ENCODE results near the gene KIF16B. TPM values are rescaled to one million over a fixed set of nuclear protein-coding genes. Genes with fewer than 3 reads are reported as not detected.

KIF16B gene
- total and polyA plus RNA-seq, 2 donors (not counting 3 experiments of a cell fraction or from before 2014, with no cell fraction given): 2.9 to 8.8 TPM

GRCh38 chr20:16553684-16554083, 19.6 kb downstream of the KIF16B start:
- TF ChIP-seq GATA2 (IDR thresholded peaks at IDR 0.05; ENCODE audit: insufficient read depth, insufficient read length, low read depth, low read length) (no peak), FOS (IDR thresholded peaks at IDR 0.05; ENCODE audit: borderline replicate concordance, insufficient read depth, low read length) (no peak), JUN (IDR thresholded peaks at IDR 0.05; ENCODE audit: borderline replicate concordance, insufficient read depth, insufficient read length, low read depth) (no peak), CTCF (IDR thresholded peaks at IDR 0.05; ENCODE audit: extremely low read depth in 1 of 2, insufficient read depth in 1 of 2, low read depth in 1 of 2, low read length in 2 of 2) (no peak), POLR2A (IDR thresholded peaks at IDR 0.05; ENCODE audit: low read depth, low read length) (no peak), MAX (IDR thresholded peaks at IDR 0.05; ENCODE audit: insufficient read depth, insufficient read length) (no peak), EZH2 (IDR thresholded peaks at IDR 0.05; ENCODE audit: borderline replicate concordance, low read depth, low read length, severe bottlenecking) (no peak), MYC (IDR thresholded peaks at IDR 0.05; ENCODE audit: low read depth, low read length) (no peak), POLR2AphosphoS5 (IDR thresholded peaks at IDR 0.05; ENCODE audit: insufficient read depth, low read depth, low read length) (no peak)
- no peaks in the 10 kb centered on the region for H3K79me2 ChIP-seq (ENCODE audit: control insufficient read depth, insufficient read depth, low read length)
- H3K4me1 ChIP-seq (ENCODE audit: control insufficient read depth, extremely low read depth, insufficient read depth, low read length): no peaks in the 10 kb centered on the region
- H3K9me3 ChIP-seq (replicated peaks; ENCODE audit: control insufficient read depth, insufficient read depth, low read length): no peaks in the 10 kb centered on the region
- no peak overlapping the region for H3K4me3 ChIP-seq (replicated peaks in 1 of 3; ENCODE audit: insufficient read depth in 1 of 3, low read depth in 1 of 3, low read length in 3 of 3)
- intact Hi-C loops (cut with micrococcal nuclease): no loop called here
- no peak overlapping the region for H3K4me2 ChIP-seq (ENCODE audit: insufficient read depth, low read length)
- dilution Hi-C loops (cut with MboI; ENCODE audit: extremely low pct_ligation_motif_present, low sequenced_read_pairs): no loop called here
- no peaks in the 10 kb centered on the region for H3K36me3 ChIP-seq (ENCODE audit: control insufficient read depth in 2 of 2, extremely low read depth in 1 of 2, insufficient read depth in 2 of 2, low read length in 2 of 2)
- ChIA-PET CTCF (no interaction called here), POLR2A (no interaction called here)
- H3K9ac ChIP-seq (replicated peaks; ENCODE audit: extremely low read depth, insufficient read depth, low read length): no peak overlapping the region
- no peaks in the 10 kb centered on the region for H3K27me3 ChIP-seq (ENCODE audit: control insufficient read depth in 2 of 2, insufficient read depth in 2 of 2, low read length in 2 of 2)
- DNase-seq (ENCODE audit: low read depth, low spot score) (no peak), FAIRE-seq (no peak)
- no TSS peak for BruUV-seq (replicated peaks)
- H2AFZ ChIP-seq (ENCODE audit: low read depth, low read length): no peak overlapping the region
- H4K20me1 ChIP-seq (replicated peaks; ENCODE audit: control insufficient read depth, extremely low read depth, insufficient read depth, low read length): no peaks in the 10 kb centered on the region
- no peak overlapping the region for H3K27ac ChIP-seq (ENCODE audit: insufficient read depth, low read depth, low read length)
- no peaks in the 10 kb centered on the region for H3K9me1 ChIP-seq (replicated peaks; ENCODE audit: control insufficient read depth, extremely low read depth, insufficient read depth, low read length)
